NCI-H1048 (cell line): ENCODE results near the gene NLGN2.

Experiments used
- DNase-seq: peaks from one replicate; lab custom pipeline; 2025; lab: John Stamatoyannopoulos, UW

NLGN2 gene

DNA sequence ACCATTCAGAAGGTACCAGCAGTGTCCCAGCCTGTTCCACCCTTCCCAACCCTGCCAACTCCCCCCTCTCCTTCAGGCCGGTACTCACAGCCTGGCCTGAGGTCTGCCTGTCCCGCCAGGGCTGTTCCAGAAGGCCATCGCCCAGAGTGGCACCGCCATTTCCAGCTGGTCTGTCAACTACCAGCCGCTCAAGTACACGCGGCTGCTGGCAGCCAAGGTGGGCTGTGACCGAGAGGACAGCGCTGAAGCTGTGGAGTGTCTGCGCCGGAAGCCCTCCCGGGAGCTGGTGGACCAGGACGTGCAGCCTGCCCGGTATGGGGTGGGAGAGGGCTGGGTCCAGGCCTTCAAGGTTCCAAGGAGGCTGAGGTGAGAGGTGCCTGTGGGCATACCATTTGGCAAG, 7.2 kb downstream of the NLGN2 start:
- DNase-seq, result no peak

DNA sequence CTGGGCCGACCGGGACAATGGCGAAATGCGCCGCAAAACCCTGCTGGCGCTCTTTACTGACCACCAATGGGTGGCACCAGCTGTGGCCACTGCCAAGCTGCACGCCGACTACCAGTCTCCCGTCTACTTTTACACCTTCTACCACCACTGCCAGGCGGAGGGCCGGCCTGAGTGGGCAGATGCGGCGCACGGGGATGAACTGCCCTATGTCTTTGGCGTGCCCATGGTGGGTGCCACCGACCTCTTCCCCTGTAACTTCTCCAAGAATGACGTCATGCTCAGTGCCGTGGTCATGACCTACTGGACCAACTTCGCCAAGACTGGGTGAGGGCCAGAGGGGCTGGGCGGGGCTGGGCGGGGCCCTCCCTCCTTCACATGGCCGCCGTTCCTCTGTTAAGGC, 8.1 kb downstream of the NLGN2 start:
- DNase-seq, result no peak

DNA sequence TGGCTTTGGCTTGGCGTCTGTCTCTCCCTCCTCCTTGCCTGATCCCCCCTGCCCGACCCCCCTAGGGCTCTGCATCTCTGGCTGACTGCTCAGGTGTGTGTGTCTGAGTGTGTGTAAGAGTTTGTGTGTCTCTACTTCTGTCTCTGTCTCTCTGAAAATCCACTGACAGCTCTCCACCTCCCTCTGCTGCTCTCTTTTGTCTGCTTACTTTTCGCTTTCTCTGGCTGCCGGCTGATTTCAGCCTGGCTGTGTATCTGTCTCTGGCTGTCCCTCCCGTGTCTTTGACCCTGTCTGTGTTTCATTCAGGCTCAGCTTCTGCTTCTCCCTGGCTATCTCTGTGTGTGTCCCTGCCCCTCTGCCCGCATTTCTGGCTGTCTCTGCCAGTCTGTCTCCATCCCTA, 8.7 kb downstream of the NLGN2 start:
- DNase-seq, result no peak

DNA sequence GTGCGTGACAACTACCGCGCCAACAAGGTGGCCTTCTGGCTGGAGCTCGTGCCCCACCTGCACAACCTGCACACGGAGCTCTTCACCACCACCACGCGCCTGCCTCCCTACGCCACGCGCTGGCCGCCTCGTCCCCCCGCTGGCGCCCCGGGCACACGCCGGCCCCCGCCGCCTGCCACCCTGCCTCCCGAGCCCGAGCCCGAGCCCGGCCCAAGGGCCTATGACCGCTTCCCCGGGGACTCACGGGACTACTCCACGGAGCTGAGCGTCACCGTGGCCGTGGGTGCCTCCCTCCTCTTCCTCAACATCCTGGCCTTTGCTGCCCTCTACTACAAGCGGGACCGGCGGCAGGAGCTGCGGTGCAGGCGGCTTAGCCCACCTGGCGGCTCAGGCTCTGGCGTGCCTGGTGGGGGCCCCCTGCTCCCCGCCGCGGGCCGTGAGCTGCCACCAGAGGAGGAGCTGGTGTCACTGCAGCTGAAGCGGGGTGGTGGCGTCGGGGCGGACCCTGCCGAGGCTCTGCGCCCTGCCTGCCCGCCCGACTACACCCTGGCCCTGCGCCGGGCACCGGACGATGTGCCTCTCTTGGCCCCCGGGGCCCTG, 9.5 kb downstream of the NLGN2 start:
- DNase-seq, result no peak

DNA sequence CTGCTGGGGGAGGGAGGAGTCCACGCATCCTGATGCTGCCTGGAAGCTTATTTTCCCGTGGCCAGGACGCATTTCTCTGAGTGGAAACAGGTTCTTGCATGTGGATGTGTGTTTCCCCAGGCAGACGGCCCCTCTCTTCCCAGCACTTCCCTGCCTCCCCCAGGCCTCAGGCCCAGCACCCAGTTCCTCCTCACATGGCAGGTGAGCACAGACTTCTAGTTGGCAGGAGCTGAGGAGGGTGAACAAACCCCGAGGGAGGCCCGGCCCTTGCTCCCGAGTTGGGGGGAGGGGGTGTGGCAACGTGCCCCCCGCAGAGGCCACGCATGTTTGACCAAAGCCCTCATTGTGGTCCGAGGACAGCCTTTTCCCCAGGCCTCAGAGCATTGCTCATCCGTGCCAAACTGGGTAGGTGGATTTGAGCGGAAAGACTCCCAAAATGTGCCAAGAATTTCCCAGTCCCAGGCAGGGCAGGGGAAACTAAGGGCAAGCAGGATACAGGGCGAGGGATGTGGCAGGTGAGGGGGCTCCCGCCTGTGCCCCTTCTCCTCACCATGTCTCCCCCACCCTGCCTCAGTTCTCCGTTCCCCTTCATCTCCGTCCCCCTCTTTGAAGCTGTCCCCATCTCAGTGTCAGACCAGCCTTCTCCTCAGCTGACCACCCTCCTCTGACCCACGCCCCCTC, 11.0 kb downstream of the NLGN2 start:
- no peak for DNase-seq

DNA sequence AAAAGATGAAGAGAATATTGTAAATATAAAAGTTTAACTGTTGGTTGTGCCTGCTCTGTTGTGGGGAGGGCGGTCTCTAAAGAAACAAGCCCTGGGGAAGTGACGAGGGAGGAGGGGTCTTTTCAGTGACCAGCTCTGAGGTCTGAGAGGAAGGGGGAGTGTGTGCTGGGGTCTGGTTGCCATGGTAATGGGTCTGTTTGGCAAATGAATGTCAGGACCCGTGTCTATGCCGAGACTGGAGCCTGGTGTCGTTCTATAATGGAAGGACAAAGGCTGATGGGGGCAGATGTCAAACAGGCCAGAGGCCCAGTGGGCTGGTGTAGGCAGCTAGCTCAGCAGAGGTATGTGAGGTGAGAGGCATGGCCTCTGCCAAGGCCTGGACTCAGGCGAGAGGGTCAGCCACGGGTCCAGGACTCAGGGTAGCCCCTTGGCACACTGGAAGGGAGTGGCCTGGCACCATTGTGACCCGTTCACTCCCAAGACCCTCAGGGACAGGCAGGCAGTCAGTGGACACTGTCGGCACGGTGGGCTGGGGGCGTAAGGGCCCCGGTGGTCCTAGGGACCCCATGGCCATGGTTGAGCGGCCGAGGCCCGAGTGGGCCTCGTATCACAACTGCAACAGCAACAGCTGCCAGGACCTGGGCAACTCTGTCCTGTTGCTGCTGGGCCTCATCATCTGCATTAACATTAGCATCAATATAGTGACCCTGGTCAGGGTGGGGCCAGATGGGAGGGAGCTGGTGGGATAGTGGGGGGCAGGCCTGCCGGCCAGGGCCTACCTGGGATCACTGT, 12.4 kb downstream of the NLGN2 start, which contains the start of gene SPEM1:
Gene SPEM1 (plus strand): TSS at position 506 of the 792 bp plus-strand sequence. CDS start 61 bp downstream, at position 567.
- no peak for DNase-seq

DNA sequence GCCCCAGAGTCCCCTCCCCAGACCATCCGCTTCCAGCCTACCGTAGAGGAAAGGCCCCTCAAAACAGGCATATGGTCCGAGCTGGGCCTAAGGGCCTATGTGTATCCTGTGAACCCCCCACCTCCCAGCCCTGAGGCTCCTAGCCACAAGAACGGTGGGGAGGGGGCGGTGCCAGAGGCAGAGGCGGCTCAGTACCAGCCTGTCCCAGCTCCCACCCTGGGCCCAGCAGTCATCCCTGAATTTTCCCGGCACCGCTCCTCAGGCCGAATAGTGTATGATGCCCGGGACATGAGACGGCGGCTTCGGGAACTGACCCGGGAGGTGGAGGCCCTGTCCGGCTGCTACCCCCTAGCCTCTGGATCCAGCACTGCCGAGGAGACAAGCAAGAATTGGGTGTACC, 13.5 kb downstream of the NLGN2 start:
- DNase-seq, result no peak

DNA sequence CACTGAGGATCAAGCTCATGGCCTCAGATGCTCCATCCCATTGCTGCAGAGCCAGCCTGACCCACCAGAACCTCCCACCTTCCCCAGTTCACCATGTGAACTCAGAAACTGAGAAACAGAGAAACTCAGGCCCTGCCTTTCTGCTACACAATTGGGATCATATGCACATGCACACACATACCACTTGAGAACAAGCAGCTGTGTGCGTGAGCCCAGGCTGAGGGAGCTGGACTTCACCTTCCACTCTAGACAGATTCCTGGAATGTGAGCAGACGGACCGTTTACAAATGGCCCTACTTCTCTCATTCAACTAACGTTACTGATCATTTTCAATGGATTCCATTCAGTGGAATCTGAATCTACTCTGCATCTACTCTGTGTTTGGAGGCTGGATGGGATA, 16.0 kb downstream of the NLGN2 start:
- DNase-seq, result no peak

DNA sequence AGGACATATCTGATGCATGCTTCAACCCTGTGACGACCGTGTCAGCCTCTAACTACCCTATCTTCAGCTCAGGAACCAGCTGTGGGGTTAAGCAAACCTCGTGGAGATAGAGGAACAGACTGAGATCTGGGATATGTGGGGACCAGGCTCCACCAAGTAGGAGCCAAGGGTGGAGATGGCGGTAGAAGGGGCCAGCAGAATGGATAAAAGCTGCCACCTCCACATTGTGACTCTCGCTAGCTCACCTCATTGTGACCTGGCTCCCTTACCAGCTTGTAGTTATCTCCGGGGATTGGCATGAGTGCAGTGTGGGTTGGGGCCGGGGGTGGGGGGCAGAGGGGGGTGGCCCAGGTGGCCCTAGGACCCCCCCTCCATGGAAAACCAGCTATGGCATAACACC, 17.7 kb downstream of the NLGN2 start, which contains the start of gene SPEM2:
Gene SPEM2 (plus strand): TSS at position 301 of the 400 bp plus-strand sequence. CDS start 73 bp downstream, at position 374.
- DNase-seq, result no peak

DNA sequence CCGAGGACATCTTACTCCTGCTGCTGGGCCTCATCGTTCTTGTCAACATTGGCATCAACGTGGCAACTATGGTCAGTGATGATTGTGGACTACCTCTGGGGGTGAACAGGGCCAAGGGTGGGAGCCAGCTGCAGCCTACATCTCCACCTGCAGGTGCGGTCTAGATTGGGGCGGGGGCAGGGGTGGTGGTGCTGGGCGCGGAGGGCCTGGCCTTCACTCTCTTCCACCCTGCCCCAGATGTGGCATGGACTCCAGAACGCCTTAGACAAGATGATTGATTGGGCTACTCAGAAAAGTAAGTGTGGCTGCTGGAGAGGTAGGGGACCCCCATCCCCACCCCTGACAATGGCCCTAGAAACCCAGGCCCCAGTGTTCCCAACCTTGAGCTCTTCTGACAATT, 18.1 kb downstream of the NLGN2 start:
- no peak for DNase-seq

DNA sequence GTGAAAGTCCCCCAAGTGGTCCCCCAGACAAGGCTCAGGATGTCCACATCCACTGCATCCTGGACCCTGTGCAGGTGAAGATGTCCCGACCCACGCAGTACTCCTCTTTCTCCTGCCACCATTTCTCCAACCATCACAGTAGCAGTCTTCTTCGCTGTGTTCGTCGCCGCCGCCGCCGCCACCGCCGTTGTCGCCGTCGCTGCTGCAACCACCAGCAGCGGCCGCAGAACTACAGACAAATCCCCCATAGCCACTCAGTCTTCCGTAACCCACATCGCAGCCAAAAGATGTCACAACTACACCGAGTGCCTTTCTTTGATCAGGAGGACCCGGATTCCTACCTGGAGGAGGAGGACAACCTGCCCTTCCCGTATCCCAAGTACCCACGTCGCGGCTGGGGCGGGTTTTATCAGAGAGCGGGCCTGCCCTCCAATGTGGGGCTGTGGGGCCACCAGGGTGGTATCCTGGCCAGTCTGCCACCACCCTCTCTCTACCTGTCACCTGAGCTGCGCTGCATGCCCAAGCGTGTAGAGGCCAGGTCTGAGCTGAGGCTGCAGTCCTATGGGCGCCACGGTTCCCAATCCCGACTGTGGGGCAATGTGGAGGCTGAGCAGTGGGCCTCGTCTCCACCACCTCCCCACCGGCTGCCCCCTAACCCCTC, 18.7 kb downstream of the NLGN2 start:
- DNase-seq, result no peak

DNA sequence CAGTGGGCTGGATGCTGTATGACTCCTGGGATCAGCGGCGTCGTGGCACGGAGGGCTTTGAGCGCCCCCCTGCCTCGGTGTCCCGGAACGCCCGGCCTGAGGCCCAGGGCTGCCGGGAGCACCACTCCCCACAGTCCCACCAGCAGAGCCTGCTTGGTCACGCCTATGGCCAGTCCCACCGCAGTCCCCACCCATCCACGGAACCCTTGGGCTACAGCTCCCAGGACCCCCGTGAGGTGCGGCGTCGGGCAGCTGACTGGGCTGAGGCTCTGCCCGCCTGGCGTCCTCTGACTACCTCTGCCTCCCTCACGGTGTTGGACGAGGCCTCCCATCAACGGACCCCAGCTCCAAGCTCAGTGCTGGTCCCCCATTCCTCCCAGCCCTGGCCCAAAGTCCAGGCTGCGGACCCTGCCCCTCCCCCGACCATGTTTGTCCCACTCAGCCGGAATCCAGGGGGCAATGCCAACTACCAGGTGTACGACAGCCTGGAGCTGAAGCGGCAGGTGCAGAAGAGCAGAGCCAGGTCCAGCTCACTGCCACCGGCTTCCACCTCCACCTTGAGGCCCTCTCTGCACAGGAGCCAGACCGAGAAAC, 19.3 kb downstream of the NLGN2 start:
- DNase-seq, result no peak

DNA sequence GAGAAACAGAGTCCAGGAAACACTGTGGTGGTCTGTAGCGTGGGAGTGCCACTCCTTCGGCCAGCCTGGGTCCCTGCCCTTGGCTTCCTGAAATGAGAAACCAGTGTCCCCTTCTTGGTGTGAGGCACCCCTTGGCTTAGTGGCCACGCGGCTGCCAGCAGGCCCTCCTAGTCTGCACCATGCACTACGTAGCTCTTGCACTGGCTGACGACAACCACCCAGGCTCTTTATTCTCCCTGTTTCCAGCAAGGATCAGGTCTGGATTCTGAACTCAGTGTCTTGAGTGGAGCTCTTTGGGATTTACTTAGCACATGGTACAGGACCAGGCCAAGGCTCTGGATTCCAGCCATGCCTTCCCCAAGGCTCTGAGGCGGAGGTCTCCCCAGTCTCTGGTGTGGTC, 19.9 kb downstream of the NLGN2 start:
- no peak for DNase-seq

DNA sequence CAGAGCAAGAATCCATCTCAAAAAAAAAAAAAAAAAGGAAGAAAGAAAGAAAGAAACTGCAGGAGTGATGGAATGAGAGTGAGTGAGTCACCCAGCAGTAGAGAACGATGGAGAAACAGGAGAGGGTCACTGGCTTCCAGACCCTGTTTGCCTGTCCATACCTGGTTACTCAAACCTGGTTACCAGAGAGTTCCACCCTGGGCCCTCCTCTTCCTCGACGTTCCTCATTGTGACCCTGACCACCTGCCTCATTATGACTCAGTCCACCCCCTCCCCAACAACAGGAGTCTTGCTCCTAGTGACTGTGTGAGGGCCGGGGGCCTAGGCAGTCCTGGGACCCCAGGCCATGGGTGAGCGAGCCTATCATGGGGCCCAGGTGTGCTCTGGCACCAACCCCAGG, 20.9 kb downstream of the NLGN2 start, which contains the start of gene SPEM3:
Gene SPEM3 (plus strand): TSS at position 301 of the 400 bp plus-strand sequence. CDS start 46 bp downstream, at position 347.
- no peak for DNase-seq

DNA sequence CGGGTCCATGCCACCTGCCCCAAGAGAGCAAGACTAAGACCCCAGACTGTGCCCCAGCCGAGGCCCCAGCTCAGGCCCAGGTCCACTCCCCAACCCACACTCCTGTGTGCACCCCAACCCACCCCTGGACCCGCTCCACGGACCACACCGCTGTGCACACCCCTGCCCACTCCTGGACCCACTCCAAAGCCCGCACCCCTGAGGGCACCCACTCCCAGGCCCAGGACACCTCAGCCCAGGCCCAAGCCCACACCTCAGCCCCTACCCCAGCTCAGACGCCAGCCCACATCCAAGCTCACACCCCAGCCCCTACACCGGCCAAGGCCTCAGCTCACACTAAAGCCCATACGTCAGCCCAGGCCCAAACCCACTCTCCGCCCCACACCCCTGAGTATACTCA, 22.1 kb downstream of the NLGN2 start:
- DNase-seq, result no peak

DNA sequence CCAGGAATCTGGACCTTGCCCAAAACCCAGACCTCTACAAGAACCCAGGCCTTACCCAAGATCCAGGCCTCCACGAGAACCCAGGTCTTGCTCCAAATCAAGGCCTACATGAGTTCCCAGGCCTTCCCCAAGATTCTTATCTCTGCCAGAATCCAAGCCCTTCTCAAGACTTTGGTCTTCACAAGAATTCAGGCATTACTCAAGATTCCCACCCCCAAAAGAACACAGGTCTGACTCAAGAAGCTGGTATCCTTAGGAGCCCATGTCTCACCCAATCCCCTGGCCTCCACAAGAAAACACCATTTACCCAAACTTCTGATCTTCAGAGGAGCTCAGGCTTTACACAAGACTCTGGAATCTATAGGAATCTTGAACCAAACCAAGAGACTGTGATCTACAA, 23.6 kb downstream of the NLGN2 start:
- DNase-seq, result no peak

DNA sequence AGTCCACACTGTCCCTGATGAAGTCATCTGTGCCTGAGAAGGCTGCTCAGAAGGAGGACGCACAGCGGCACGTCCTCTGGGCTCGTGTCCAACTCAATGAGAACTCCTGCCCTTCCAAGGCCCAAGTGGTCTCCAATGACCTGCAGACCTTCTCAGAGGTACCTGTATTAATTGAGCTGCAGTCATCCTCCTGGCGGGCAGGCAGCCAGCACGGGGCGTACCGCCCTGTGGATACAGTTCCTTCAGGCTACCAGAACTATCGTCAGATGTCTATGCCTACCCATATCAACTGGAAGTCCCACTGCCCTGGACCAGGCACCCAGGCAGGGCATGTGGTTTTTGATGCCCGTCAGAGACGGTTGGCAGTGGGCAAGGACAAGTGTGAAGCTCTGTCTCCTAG, 24.7 kb downstream of the NLGN2 start:
- DNase-seq, result no peak

DNA sequence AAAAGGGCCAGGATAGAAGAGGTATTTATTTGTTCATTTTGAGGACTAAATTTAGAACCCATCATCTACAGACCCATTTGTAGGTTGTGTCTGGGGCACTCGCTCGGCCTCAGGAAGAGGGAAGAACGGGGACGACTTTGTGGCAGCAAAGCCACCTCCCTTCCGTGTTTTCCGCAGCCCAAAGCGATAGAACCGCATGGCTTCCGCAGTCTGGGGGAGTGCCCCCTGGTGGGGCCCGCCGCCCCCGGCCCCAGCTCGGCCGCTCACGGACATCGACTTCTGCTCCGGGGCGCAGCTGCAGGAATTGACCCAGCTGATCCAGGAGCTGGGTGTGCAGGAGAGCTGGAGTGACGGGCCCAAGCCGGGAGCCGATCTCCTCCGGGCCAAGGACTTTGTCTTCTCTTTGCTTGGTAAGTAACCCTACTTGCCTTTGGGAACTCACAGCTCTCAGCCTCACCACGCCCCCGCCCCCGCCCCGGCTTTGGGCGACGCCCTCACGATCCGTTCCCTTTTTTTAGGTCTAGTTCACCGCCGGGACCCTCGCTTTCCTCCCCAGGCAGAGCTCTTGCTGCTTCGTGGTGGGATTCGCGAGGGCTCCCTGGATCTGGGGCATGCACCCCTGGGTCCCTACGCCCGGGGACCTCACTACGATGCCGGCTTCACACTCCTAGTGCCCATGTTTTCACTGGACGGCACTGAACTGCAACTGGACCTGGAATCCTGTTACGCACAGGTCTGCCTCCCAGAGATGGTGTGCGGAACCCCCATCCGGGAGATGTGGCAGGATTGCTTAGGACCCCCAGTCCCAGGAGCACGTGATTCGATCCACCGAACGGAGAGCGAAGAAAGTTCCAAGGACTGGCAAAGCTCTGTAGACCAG, 28.3 kb downstream of the NLGN2 start:
- DNase-seq, result no peak

DNA sequence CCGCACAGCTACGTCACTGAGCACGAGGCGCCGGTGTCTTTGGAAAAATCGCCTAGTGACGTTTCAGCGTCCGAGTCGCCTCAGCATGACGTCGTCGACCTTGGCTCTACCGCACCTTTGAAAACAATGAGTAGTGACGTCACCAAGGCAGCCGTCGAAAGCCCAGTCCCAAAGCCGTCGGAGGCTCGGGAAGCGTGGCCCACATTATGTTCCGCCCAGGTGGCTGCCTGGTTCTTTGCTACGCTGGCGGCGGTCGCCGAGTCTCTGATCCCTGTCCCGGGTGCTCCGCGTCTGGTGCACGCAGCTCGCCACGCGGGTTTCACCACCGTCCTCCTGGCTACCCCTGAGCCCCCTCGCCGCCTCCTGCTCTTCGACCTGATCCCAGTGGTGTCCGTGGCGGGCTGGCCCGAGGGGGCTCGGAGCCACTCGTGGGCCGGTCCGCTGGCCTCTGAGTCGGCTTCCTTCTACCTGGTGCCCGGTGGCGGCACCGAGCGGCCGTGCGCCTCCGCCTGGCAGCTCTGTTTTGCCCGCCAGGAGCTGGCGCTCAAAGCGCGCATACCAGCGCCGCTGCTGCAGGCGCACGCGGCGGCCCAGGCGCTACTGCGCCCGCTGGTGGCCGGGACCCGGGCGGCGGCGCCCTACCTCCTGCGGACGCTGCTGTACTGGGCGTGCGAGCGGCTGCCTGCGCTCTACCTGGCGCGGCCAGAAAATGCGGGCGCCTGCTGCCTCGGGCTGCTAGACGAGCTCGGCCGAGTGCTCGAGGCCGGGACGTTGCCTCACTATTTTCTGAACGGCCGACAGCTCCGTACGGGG, 29.1 kb downstream of the NLGN2 start:
- peak; percentile 66 for DNase-seq

DNA sequence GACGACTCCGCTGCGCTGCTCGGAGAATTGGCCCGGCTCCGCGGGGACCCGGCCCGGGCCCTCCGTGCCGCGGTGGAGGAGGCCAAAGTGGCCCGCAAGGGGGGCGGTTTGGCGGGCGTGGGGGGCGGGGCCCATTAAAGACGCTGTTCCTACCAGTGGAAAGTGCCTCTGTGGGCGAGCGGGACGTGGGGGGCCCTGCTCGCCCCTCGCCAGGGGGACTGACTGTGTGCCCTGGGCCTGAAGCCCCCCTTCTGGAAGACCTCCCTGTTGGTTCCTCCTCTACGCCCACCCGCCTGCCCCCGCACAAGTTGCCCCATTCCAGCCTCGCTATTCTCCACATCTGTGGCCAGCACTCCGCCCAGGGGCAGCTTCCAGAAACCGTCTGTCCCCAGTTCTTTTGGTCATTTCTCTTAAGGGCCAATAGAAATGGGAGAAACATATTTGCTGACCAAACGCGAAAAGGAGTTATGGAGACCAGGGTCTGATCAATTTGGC, 29.8 kb downstream of the NLGN2 start:
- no peak for DNase-seq
